ENCODE data around the gene GATA5. TPM values are rescaled to one million over a fixed set of nuclear protein-coding genes. Genes with fewer than 3 reads are reported as not detected.

GATA5 gene
- total RNA-seq, 1 donor from 2014 or later = not detected

DNA sequence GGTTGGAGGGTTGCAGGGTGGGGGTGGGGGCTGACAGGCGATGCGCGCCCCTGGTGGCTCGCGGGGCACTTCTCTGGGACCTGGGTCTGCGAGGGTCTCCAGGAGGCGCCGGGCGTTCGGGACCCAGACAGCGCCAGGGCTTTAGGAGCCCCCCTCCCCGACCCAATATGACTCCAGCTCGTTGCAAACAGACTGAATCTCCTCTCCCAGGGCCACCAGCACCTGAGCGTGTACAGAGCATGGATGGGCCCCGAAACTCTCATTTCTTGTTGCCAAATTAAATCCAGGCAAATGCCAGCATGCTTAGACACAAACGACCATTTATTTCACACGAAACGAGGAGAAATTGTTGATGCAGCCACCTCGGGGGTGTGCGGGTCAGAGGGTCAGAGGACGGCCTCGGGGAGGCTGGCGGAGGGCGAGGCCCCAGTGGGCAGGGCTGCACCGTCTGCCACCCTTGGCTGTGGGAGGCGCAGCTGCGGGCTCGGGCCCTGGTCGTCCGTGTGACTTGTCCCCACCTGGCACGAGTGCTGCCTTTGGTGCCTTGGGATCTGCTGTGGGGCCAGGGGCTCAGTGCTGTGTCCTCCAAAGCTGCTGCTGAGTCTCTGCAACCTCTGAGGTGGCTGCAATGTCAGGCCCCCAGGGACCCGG is 20.9 kb upstream of the GATA5 start:
- DNase-seq (ENCODE audit: extremely low spot score, unreplicated experiment) = no peak
- H3K27ac Mint-ChIP-seq (ENCODE audit: unreplicated experiment) = no peak overlapping the region
- peaks cover 5% of the 10 kb centered on the region for H3K27me3 Mint-ChIP-seq (ENCODE audit: unreplicated experiment)
- H3K4me1 Mint-ChIP-seq (ENCODE audit: unreplicated experiment) = no peaks in the 10 kb centered on the region
- H3K4me3 Mint-ChIP-seq (ENCODE audit: unreplicated experiment) = no peak overlapping the region
- no peaks in the 10 kb centered on the region for H3K36me3 Mint-ChIP-seq (ENCODE audit: unreplicated experiment)
- TF ChIP-seq, protein P1, sequence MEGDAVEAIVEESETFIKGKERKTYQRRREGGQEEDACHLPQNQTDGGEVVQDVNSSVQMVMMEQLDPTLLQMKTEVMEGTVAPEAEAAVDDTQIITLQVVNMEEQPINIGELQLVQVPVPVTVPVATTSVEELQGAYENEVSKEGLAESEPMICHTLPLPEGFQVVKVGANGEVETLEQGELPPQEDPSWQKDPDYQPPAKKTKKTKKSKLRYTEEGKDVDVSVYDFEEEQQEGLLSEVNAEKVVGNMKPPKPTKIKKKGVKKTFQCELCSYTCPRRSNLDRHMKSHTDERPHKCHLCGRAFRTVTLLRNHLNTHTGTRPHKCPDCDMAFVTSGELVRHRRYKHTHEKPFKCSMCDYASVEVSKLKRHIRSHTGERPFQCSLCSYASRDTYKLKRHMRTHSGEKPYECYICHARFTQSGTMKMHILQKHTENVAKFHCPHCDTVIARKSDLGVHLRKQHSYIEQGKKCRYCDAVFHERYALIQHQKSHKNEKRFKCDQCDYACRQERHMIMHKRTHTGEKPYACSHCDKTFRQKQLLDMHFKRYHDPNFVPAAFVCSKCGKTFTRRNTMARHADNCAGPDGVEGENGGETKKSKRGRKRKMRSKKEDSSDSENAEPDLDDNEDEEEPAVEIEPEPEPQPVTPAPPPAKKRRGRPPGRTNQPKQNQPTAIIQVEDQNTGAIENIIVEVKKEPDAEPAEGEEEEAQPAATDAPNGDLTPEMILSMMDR (IDR thresholded peaks at IDR 0.05) = peak; percentile 57
- H3K9me3 Mint-ChIP-seq (ENCODE audit: unreplicated experiment) = no peaks in the 10 kb centered on the region

DNA sequence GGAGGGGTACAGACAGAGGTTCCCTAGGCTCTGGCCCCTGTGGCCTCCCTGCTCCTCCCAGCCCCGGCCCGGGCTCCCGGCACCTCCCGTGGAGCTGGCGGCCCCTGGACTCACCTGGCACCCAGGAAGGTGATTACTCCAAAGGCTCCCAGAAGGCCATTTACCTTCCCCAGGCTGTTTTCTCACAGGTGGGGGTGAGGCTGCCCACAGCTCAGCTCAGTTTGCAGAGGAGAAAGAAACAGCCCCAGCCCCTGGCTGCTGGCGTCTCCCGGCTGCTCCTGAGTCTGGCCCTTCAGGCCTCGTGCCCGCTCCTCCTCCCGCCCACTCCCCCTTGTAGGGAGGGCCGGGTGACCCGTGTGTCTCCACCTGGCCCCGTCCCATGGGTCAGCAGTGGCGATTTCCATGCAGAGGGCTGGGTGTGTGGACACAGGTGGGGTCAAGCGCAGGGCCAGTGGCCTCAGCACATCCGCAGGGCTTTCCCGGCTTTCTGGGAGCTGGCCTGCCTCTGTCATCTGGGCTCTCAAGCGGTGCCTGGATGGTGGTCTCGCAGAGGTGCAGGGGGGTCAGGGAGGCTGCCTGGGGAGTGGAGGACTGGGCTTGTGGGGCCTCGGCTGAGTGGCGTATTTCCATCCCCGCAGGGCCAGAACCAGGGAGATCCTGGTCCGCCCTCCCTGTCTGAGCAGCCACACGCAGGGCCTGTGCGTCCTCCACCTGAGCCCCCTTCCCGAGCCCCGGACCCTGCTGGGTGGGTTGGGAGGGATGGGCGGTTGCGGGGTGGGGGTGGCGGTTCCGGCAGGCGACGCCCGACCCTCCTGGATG is 20.2 kb upstream of the GATA5 start:
- no peaks in the 10 kb centered on the region for H3K9me3 Mint-ChIP-seq (ENCODE audit: unreplicated experiment)
- H3K27me3 Mint-ChIP-seq (ENCODE audit: unreplicated experiment) = peaks cover 5% of the 10 kb centered on the region
- TF ChIP-seq, protein P1 (IDR thresholded peaks at IDR 0.05) = no peak
- no peak for DNase-seq (ENCODE audit: extremely low spot score, unreplicated experiment)
- no peak overlapping the region for H3K4me3 Mint-ChIP-seq (ENCODE audit: unreplicated experiment)
- no peak overlapping the region for H3K27ac Mint-ChIP-seq (ENCODE audit: unreplicated experiment)
- H3K4me1 Mint-ChIP-seq (ENCODE audit: unreplicated experiment) = no peaks in the 10 kb centered on the region
- no peaks in the 10 kb centered on the region for H3K36me3 Mint-ChIP-seq (ENCODE audit: unreplicated experiment)

DNA sequence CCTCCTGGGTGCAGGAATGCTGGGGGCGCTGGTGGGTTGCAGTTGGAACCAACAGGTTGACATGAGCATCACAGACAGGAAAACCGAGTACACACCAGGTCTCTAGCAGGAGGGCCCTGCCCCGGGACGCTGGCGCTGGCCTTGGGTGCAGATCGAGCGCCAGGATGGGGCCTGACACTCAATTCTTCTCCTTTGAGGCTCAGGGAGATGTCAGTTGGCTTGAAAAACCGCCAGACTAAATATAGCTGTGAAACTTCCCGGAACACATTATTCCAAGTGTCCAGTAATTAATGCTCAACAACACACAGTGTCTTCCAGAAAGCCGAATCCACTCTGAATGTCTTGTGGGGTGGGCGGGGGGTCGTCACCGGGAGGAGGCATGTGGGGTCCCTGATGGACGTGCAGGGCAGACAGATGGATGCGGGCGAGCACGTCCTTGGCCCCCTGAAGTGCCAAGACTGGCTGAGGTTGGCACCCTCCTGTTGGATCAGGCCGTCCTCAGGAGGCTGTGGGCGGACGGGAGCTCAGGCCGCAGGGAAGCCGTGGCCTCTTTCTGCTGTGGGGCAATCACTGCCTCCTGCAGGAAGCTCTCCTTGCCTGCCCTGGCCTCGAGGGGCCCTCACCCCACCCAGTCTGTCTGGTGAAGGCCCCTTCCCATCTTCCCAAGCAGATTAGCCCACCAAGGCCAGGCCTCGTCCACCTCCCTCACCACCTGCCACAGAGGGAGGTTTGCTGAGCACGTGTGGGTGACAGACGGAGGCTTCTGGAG is 19.4 kb upstream of the GATA5 start:
- Mint-ChIP-seq H3K36me3 (ENCODE audit: unreplicated experiment) (no peaks in the 10 kb centered on the region), H3K27me3 (ENCODE audit: unreplicated experiment) (peaks cover 5% of the 10 kb centered on the region), H3K4me1 (ENCODE audit: unreplicated experiment) (no peaks in the 10 kb centered on the region), H3K9me3 (ENCODE audit: unreplicated experiment) (no peaks in the 10 kb centered on the region), H3K4me3 (ENCODE audit: unreplicated experiment) (no peak overlapping the region), H3K27ac (ENCODE audit: unreplicated experiment) (no peak overlapping the region)
- TF ChIP-seq, protein P1 (IDR thresholded peaks at IDR 0.05) = no peak
- no peak for DNase-seq (ENCODE audit: extremely low spot score, unreplicated experiment)

DNA sequence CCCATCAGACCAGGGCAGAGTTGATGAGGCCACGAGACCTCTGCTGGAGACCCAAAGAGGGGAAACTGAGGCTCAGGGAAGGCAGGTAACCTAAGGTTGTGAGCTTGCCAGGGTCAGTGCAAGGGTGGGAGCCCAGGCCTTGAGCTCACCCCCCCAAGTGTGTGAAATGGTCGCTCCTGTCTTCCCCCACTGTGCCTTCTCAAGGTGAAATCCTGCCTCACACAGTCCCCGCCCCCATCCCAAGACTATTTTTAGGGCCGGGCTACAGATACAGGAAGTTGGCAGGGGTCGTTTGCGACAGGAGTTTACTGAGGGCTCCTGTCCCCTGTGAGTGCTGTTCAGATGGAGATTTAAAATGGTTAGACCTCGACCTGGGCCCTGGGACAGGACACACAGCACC is 18.7 kb upstream of the GATA5 start:
- H3K4me1 Mint-ChIP-seq (ENCODE audit: unreplicated experiment) = no peaks in the 10 kb centered on the region

More for the DNA sequence above, 18.7 kb upstream of the GATA5 start:
- Mint-ChIP-seq H3K36me3 (ENCODE audit: unreplicated experiment) (no peaks in the 10 kb centered on the region), H3K9me3 (ENCODE audit: unreplicated experiment) (no peaks in the 10 kb centered on the region), H3K27me3 (ENCODE audit: unreplicated experiment) (peaks cover 5% of the 10 kb centered on the region), H3K27ac (ENCODE audit: unreplicated experiment) (no peak overlapping the region), H3K4me3 (ENCODE audit: unreplicated experiment) (no peak overlapping the region)
- TF ChIP-seq, protein P1 (IDR thresholded peaks at IDR 0.05) = no peak
- no peak for DNase-seq (ENCODE audit: extremely low spot score, unreplicated experiment)

Data from osteocyte (in vitro differentiated cells).